Measurements from ENCODE around the gene MGA.

- no peak for TF ChIP-seq CTCF (conservative IDR thresholded peaks at IDR 0.05)
- TF ChIP-seq ZFX (IDR thresholded peaks at IDR 0.05) = no peak
These were observed 131.9 kb downstream of the MGA start for GRCh38 chr15:41792000-41792637.

Data from C4-2B (cell line).